Brain microvascular endothelial cell (primary cell): ENCODE results near the gene SHBG.
"Not testable (repeated sequence)": the region's sequence is repeated elsewhere in the genome, so short reads cannot be mapped to it uniquely, and the experiment has no call there.

ENCODE experiments used
- DNase-seq: peaks from one replicate; pipeline ENCODE4 v3.0.0-alpha.2; 2020
- H3K27ac ChIP-seq: fragments of 250-450 bp; sonication (Bioruptor Pico); 2 replicates; pipeline ENCODE4 v1.5.1; 2020; ENCODE audit warnings: mild to moderate bottlenecking, moderate library complexity
- H3K27me3 ChIP-seq: fragments of 250-450 bp; sonication (Bioruptor Pico); replicated peaks from 2 replicates; pipeline ENCODE4 v1.5.1; 2020; ENCODE audit warnings: mild to moderate bottlenecking
- H3K36me3 ChIP-seq: fragments of 250-450 bp; sonication (Bioruptor Pico); replicated peaks from 2 replicates; pipeline ENCODE4 v1.5.1; 2020; ENCODE audit warnings: mild to moderate bottlenecking
- H3K4me3 ChIP-seq: 2 replicates; pipeline ENCODE4 v1.5.1; 2011; ENCODE audit warnings: low read depth, mild to moderate bottlenecking, control low read depth, low read length, moderate library complexity
- in situ Hi-C: cut with HindIII; loops from 2 replicates; pipeline ENCODE4 v1.10.0; 2017; ENCODE audit warnings: low sequenced_read_pairs, low pct_ligation_motif_present
- TF ChIP-seq, protein P1 (sequence below): IDR thresholded peaks from 2 replicates; pipeline ENCODE4 v1.5.1; 2011; ENCODE audit warnings: low read depth, mild to moderate bottlenecking, moderate library complexity, low read length, control low read depth, inconsistent platforms; ENCODE audit errors: missing control alignments

SHBG gene

DNA sequence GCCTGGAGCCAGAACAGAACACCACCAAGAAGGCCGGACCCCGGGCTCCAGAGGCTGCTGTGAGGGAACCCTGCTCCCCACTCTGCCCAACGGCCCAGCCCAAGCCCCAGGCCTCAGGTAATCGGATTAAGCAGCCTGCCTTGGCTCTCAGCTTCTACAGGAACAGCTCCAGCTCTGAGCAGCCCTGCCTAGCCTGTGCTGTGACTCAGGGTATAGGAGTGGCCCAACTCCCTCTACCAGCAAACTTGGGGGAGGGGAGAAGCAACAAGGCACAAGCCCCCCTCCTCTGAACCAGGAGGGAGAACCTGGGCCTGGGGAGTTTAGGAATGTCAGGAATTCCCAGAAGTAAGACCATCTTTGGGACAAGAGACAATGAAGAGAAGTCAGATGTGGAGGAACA, 39.2 kb upstream of the SHBG start:
- Histone ChIP-seq H3K36me3 (peaks cover 60% of the 10 kb centered on the region), H3K4me3 (no peak overlapping the region), H3K27me3 (no peaks in the 10 kb centered on the region), H3K27ac (peak overlapping the region; percentile 57)
- TF ChIP-seq, protein P1, sequence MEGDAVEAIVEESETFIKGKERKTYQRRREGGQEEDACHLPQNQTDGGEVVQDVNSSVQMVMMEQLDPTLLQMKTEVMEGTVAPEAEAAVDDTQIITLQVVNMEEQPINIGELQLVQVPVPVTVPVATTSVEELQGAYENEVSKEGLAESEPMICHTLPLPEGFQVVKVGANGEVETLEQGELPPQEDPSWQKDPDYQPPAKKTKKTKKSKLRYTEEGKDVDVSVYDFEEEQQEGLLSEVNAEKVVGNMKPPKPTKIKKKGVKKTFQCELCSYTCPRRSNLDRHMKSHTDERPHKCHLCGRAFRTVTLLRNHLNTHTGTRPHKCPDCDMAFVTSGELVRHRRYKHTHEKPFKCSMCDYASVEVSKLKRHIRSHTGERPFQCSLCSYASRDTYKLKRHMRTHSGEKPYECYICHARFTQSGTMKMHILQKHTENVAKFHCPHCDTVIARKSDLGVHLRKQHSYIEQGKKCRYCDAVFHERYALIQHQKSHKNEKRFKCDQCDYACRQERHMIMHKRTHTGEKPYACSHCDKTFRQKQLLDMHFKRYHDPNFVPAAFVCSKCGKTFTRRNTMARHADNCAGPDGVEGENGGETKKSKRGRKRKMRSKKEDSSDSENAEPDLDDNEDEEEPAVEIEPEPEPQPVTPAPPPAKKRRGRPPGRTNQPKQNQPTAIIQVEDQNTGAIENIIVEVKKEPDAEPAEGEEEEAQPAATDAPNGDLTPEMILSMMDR = no peak
- in situ Hi-C loops = no loop called here
- peak; percentile 63 for DNase-seq

DNA sequence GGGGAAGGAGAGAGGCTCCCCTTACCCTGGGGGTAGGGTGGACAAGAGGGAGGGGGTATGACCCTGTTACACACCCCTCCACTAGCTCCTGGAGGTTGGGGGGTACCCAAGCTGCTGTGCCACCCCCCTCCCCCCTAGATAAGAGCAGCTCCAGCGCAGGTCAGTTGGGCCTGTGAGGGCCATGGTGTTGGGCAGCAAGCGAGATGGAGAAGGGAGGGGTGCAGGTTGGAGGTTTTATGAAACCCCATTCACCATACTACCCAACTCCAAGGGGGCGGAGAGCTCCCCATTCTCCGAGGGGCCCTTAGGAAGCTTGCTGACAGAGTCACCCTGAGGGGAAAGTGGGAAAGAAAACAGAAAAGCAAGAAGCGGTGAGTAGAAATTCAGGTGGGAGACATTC, 38.3 kb upstream of the SHBG start:
- Histone ChIP-seq H3K4me3 (no peak overlapping the region), H3K36me3 (peaks cover 68% of the 10 kb centered on the region), H3K27ac (no peak overlapping the region), H3K27me3 (no peaks in the 10 kb centered on the region)
- no peak for DNase-seq
- in situ Hi-C loops = no loop called here
- TF ChIP-seq, protein P1 = no peak

GRCh38 chr17:7592422-7593021, 37.4 kb upstream of the SHBG start:
- peaks cover 74% of the 10 kb centered on the region for H3K36me3 ChIP-seq

DNA sequence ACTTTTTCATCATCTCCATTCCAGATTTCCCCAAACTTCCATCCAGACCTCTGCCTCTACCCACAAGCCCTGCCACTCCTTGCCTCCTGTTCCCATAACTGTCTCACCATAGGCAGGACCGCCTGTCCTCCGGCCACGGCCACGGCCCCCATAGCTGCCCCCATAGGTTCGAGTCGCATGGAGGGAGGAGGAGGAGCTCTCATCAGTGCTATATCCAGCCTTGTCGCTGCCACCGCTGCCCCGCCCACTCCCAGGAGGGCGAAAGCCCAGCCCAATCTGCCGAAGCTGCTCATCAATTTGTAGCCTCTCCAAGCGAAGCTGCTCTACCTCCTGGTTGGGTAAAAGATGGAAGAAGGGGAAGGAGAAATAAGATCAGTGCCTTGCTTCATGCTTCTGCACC, 36.6 kb upstream of the SHBG start:
- Histone ChIP-seq H3K27ac (no peak overlapping the region), H3K27me3 (no peaks in the 10 kb centered on the region), H3K4me3 (no peak overlapping the region), H3K36me3 (peaks cover 78% of the 10 kb centered on the region)
- TF ChIP-seq, protein P1 = no peak
- in situ Hi-C loops = no loop called here
- DNase-seq = no peak

More at GRCh38 chr17:7592422-7593021, 37.4 kb upstream of the SHBG start:
- in situ Hi-C loops = no loop called here
- Histone ChIP-seq H3K4me3 (no peak overlapping the region), H3K27ac (no peak overlapping the region), H3K27me3 (no peaks in the 10 kb centered on the region)
- TF ChIP-seq, protein P1 = no peak
- no peak for DNase-seq

- in situ Hi-C loops, DNase-seq, H3K4me3 ChIP-seq, H3K27me3 ChIP-seq, H3K27ac ChIP-seq: not testable (repeated sequence)
- H3K36me3 ChIP-seq = peaks cover 85% of the 10 kb centered on the region
Observed at GRCh38 chr17:7597561-7597960, 32.4 kb upstream of the SHBG start.

DNA sequence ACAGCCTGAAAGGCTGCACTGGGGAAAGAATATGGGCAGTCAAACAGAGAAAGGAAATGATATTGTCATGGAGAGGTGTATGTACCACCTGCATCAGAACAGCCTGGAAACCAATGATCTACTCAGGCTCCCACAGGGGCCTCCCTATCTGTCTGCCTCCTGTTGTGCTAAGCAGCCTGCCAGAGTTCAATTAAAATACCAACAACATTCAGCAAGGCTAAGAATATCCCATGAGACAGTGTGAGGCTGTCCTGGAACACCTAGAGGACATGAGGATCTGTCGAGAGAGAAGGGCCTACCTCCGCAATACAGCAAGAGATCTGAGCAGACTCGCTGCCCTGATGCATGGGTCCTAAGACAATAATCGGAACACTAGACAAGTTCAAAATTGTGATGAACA, 23.7 kb upstream of the SHBG start:
- in situ Hi-C loops = no loop called here
- Histone ChIP-seq H3K27me3 (no peaks in the 10 kb centered on the region), H3K27ac (no peak overlapping the region), H3K4me3 (no peak overlapping the region), H3K36me3 (peaks cover 30% of the 10 kb centered on the region)
- TF ChIP-seq, protein P1 = no peak
- no peak for DNase-seq
